Superior temporal gyrus (tissue), 1 donor: ENCODE results near the gene UNC119.
"Not testable (repeated sequence)": the region's sequence is repeated elsewhere in the genome, so short reads cannot be mapped to it uniquely, and the experiment has no call there.

ENCODE experiments used
- DNase-seq: peaks from one replicate; pipeline ENCODE4 v3.0.0-alpha.2; 2016; ENCODE audit errors: extremely low spot score

The UNC119 gene

DNA sequence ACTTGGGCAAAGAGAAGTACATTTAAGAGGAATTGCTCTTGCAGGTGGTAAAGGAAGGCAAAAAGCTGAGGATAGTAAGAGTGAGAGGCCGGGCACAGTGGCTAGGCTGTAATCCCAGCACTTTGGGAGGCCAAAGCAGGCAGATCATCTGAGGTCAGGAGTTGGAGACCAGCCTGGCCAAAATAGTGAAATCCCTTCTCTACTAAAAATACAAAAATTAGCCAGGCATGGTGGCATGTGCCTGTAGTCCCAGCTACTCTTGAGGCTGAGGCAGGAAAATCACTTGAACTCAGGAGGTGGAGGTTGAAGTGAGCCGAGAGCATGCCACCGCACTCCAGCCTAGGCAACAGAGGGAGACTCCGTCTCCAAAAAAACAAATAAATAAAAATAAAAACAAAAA lies 30.1 kb downstream of the UNC119 start:
- DNase-seq = not testable (repeated sequence)

GRCh38 chr17:28521311-28522085 lies 30.9 kb downstream of the UNC119 start:
- DNase-seq = no peak

DNA sequence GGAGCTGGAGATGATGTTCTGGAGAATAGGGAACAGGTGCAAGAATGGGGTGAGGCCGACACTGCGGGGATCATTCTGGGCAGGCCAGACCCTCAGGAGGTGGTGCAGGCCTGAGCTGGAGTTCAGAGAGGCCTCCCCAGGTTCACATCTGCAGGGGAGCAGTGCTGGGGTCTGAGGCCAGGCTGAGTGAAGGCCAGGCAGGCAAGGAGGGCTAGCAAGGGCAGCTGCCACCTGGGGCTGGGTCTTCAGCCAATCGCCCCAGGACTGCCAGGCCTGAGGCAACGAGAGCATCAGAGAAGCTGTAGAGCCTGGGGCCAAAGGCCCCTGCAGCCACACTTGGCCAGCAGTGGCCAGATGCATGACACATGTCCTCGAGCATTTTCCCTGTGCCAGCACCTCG lies 31.7 kb downstream of the UNC119 start:
- no peak for DNase-seq

DNA sequence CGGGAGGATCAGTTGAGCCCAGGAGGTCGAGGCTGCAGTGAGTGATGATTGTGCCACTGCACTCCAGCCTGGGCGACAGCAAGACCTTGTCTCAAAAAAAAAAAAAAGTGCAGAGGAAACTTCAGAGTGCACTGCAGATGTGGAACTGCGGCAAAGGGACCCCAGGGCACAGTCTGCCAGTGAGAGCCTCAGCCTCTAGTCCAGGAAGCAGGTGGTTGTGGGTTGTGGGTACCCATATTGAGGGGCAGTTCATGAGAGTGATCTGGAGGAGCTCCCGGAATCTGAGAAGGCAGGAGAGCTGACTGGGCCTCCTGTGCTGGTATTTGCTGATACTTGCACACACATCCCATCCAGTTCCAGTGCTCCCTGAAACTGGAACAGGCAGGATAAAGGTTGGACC lies 33.2 kb downstream of the UNC119 start:
- no peak for DNase-seq

GRCh38 chr17:28518578-28518977 lies 33.8 kb downstream of the UNC119 start:
- DNase-seq = no peak

DNA sequence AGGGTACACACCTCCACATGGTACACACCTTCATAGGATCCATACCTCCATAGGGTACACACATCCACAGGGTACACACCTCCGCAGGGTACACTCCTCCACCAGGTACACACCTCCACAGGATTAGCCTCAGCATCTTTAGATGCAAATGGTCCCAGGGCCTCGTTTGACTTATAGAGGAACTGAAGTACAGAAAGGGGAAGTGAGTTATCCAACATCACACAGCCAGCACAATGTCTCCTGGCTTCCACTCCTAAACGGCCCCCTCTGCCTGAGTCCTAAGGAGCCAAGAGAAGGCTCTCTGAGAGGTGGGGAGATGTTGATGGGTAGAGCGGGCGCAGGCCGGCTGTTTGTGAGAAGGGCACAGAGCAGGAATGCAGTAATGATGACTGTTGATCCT lies 34.3 kb downstream of the UNC119 start:
- no peak for DNase-seq

GRCh38 chr17:28515518-28515917 lies 36.9 kb downstream of the UNC119 start:
- no peak for DNase-seq

GRCh38 chr17:28514561-28515002 lies 37.8 kb downstream of the UNC119 start:
- DNase-seq = no peak

GRCh38 chr17:28513476-28513875 lies 38.9 kb downstream of the UNC119 start:
- DNase-seq = no peak

- no peak for DNase-seq
Measured at GRCh38 chr17:28511858-28512461, 40.5 kb downstream of the UNC119 start.

GRCh38 chr17:28509789-28510188 lies 42.6 kb downstream of the UNC119 start:
- DNase-seq = no peak

- no peak for DNase-seq
Measured at GRCh38 chr17:28508211-28508724, 44.2 kb downstream of the UNC119 start.

- DNase-seq = no peak
Measured at GRCh38 chr17:28507567-28508203, 44.7 kb downstream of the UNC119 start.

DNA sequence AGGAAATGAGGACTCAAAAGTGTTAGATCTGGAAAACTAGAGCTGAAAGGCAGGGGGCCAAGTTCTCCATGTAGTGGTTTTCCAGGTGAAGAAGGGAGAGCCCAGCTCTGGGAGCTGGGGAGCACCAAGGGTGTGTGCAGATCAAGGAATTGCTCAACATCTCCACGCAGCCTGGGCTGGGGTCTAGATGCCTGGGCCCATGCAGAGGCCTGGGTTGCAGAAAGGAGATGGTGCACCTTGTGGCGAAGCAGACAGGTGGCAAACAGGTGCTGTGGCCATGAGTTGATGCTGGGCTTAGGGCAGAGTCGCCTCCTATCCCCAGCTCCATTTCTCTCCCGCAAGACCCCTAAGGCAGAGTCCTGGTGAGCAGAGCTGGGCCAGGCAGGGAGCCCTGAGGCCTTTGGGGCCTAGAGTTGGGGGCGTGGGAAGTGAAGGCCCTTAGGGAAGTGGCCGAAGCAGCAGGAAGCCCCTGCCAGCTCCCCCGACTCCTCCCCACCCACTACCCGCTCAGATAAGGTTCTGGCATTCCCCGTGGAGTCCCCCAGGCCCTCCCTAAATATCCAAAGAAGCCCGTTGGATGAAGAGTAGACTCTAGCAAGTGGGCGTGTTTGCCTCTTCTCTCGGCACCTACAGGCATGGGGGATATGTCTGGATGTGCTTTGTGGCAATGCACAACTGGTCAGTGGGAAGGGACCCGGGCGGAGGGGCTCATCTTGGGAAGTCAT lies 45.5 kb downstream of the UNC119 start:
- no peak for DNase-seq

- no peak for DNase-seq
Measured at GRCh38 chr17:28505986-28506665, 46.3 kb downstream of the UNC119 start, which contains the start of gene FOXN1. FOXN1 (plus strand) TSS chr17:28506348; CDS start chr17:28523970, 17,622 bp downstream.

- DNase-seq = no peak
Measured at GRCh38 chr17:28503420-28503819, 49.0 kb downstream of the UNC119 start.

DNA sequence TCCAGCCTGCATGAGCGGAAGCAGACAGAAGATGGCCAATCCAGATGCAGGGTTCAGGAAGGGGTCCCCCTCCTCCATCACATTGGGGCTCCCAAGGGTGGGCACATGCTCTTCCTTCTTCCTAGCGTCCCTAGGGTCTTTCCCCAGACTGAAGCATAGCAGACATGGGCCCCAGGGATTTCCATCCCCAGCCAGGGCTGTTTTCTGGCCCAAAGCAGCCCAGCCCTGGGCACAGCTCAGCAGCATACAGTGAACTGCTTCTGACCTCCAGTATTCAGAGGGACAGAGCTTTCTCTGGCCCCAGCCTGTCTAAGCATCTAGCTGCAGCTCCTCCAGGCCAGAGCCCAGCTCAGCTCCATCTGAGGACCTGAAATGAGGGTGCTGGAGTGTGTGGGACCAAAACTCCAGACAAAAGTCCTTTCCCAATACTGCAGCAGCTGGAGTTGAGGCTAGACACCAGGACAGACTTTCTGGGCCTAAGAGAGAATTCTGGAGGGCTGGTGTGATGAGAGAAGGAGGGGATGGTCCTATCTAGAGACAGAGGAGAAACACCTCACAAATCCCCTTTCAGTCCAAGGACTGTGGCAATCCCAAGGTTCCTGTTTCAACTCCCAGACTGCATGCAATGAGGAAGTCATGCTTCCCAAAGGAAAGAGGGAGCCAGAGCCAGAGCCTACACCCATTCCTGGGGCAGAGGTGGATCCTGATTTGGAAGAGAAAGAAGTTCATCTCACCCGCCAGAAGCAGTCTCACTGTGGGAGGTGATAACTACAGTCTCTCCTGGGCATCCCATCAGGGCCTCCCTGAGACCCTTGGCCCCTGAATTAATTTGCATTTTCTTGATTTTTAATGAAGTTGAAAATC lies 50.8 kb downstream of the UNC119 start:
- DNase-seq = no peak

GRCh38 chr17:28500712-28501379 lies 51.6 kb downstream of the UNC119 start:
- DNase-seq = no peak

GRCh38 chr17:28499684-28500357 lies 52.6 kb downstream of the UNC119 start:
- no peak for DNase-seq
